Measurements from ENCODE around the gene FRMPD4. TPM values are rescaled to one million over a fixed set of nuclear protein-coding genes. Genes with fewer than 3 reads are reported as not detected.

The FRMPD4 gene
- total and polyA plus RNA-seq, 2 experiments from 2014 or later = 0.60 to 1.5 TPM

- Histone ChIP-seq H3K4me1 (ENCODE audit: low read depth) (no peaks in the 10 kb centered on the region), H3K36me3 (no peaks in the 10 kb centered on the region), H3K27me3 (no peaks in the 10 kb centered on the region), H3K27ac (no peak overlapping the region), H3K4me3 (no peak overlapping the region), H3K9me3 (ENCODE audit: low read depth) (no peaks in the 10 kb centered on the region)
- DNase-seq (ENCODE audit: low read depth in 1 of 2, low spot score in 1 of 2) = peak in 1 of 2 donors; percentile 7
- TF ChIP-seq CTCF (IDR thresholded peaks at IDR 0.05; ENCODE audit: low read depth, low read length) = no peak
Measured at GRCh38 chrX:12463873-12464272, 325.6 kb downstream of the FRMPD4 start.

- H3K27ac ChIP-seq = no peak overlapping the region
- no peaks in the 10 kb centered on the region for H3K4me1 ChIP-seq (ENCODE audit: low read depth)
- no peaks in the 10 kb centered on the region for H3K9me3 ChIP-seq (ENCODE audit: low read depth)
- H3K4me3 ChIP-seq = no peak overlapping the region
- H3K27me3 ChIP-seq = no peaks in the 10 kb centered on the region
- no peaks in the 10 kb centered on the region for H3K36me3 ChIP-seq
- TF ChIP-seq CTCF (IDR thresholded peaks at IDR 0.05; ENCODE audit: low read depth, low read length) = no peak
- no peak for DNase-seq (ENCODE audit: low read depth in 1 of 2, low spot score in 1 of 2)
Measured at GRCh38 chrX:12467321-12467720, 329.0 kb downstream of the FRMPD4 start.

GRCh38 chrX:12469296-12469695 lies 331.0 kb downstream of the FRMPD4 start:
- no peak for DNase-seq (ENCODE audit: low read depth in 1 of 2, low spot score in 1 of 2)
- H3K27me3 ChIP-seq = no peaks in the 10 kb centered on the region
- H3K4me3 ChIP-seq = no peak overlapping the region
- H3K9me3 ChIP-seq (ENCODE audit: low read depth) = no peaks in the 10 kb centered on the region
- TF ChIP-seq CTCF (IDR thresholded peaks at IDR 0.05; ENCODE audit: low read depth, low read length) = no peak
- no peaks in the 10 kb centered on the region for H3K36me3 ChIP-seq
- H3K27ac ChIP-seq = no peak overlapping the region
- no peaks in the 10 kb centered on the region for H3K4me1 ChIP-seq (ENCODE audit: low read depth)

GRCh38 chrX:12471061-12471460 lies 332.8 kb downstream of the FRMPD4 start:
- no peaks in the 10 kb centered on the region for H3K27me3 ChIP-seq
- no peak for TF ChIP-seq CTCF (IDR thresholded peaks at IDR 0.05; ENCODE audit: low read depth, low read length)
- no peaks in the 10 kb centered on the region for H3K4me1 ChIP-seq (ENCODE audit: low read depth)
- no peak overlapping the region for H3K4me3 ChIP-seq
- no peaks in the 10 kb centered on the region for H3K36me3 ChIP-seq
- H3K27ac ChIP-seq = no peak overlapping the region
- no peak for DNase-seq (ENCODE audit: low read depth in 1 of 2, low spot score in 1 of 2)
- H3K9me3 ChIP-seq (ENCODE audit: low read depth) = no peaks in the 10 kb centered on the region

GRCh38 chrX:12480956-12481355 lies 342.7 kb downstream of the FRMPD4 start:
- H3K9me3 ChIP-seq (ENCODE audit: low read depth) = no peaks in the 10 kb centered on the region
- no peaks in the 10 kb centered on the region for H3K4me1 ChIP-seq (ENCODE audit: low read depth)
- H3K36me3 ChIP-seq = no peaks in the 10 kb centered on the region
- DNase-seq (ENCODE audit: low read depth in 1 of 2, low spot score in 1 of 2) = no peak
- TF ChIP-seq CTCF (IDR thresholded peaks at IDR 0.05; ENCODE audit: low read depth, low read length) = no peak
- H3K27ac ChIP-seq = no peak overlapping the region
- H3K27me3 ChIP-seq = no peaks in the 10 kb centered on the region
- H3K4me3 ChIP-seq = no peak overlapping the region

- H3K4me1 ChIP-seq (ENCODE audit: low read depth) = no peaks in the 10 kb centered on the region
- no peak overlapping the region for H3K4me3 ChIP-seq
- no peak overlapping the region for H3K27ac ChIP-seq
- no peaks in the 10 kb centered on the region for H3K27me3 ChIP-seq
- H3K9me3 ChIP-seq (ENCODE audit: low read depth) = no peaks in the 10 kb centered on the region
- TF ChIP-seq CTCF (IDR thresholded peaks at IDR 0.05; ENCODE audit: low read depth, low read length) = no peak
- DNase-seq (ENCODE audit: low read depth in 1 of 2, low spot score in 1 of 2) = no peak
- H3K36me3 ChIP-seq = no peaks in the 10 kb centered on the region
Measured at GRCh38 chrX:12488220-12488619, 349.9 kb downstream of the FRMPD4 start.

Measured in cardiac muscle cell (in vitro differentiated cells and primary cell).